ENCODE data around the gene FAM20C.

DNA sequence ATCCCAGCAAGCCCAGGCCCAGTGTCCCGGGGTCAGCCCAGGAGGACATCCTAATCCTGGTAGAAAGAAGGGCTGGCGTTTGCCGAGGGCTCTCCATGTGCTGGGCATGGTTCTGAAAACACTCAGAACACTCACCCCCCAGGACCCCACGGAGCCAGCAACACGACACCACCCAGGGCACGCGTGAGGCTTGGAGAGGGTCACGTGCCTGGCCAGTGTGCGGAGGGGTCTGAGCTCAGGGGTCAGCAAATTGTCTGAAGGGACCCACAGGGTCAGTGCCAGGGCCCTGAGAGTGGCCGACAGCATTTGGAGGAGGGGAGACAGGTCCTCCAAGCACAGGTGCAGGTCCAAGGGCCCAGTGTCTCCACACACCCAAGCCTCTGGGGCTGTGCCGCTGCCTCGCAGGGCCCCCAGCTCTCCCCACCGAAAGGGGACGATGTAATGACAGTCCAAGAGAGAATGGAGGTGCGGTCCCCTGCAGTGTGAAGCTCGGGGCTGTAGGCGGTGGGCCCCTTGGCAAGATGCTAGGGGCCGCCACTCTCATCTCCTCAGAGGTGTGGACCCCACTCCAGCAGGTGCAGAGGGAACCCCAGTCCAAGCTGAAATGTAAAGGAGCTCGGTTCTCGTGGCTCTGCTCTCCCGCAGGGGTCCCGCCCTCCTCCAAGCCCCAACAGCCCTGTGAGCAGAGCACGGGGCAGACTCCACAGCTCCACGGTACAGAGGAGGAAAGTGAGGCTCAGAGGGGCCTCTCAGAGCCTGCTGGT is 105.4 kb downstream of the FAM20C start:
- TF ChIP-seq, protein P1, sequence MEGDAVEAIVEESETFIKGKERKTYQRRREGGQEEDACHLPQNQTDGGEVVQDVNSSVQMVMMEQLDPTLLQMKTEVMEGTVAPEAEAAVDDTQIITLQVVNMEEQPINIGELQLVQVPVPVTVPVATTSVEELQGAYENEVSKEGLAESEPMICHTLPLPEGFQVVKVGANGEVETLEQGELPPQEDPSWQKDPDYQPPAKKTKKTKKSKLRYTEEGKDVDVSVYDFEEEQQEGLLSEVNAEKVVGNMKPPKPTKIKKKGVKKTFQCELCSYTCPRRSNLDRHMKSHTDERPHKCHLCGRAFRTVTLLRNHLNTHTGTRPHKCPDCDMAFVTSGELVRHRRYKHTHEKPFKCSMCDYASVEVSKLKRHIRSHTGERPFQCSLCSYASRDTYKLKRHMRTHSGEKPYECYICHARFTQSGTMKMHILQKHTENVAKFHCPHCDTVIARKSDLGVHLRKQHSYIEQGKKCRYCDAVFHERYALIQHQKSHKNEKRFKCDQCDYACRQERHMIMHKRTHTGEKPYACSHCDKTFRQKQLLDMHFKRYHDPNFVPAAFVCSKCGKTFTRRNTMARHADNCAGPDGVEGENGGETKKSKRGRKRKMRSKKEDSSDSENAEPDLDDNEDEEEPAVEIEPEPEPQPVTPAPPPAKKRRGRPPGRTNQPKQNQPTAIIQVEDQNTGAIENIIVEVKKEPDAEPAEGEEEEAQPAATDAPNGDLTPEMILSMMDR (IDR thresholded peaks at IDR 0.05): no peak
- no peak for TF ChIP-seq POLR2A (IDR thresholded peaks at IDR 0.05)
